GM19395 (cell line): Measurements from ENCODE around the gene PLEKHM1.

Experiments used
- ATAC-seq: cut with Tn5 transposase; IDR thresholded peaks from one replicate; pipeline ENCODE4 v1.9.1; 2021; ENCODE audit warnings: mild to moderate bottlenecking, moderate library complexity; ENCODE audit not compliant: unreplicated experiment

The PLEKHM1 gene

GRCh38 chr17:45427181-45427835, 63.2 kb downstream of the PLEKHM1 start:
- no peak for ATAC-seq

DNA sequence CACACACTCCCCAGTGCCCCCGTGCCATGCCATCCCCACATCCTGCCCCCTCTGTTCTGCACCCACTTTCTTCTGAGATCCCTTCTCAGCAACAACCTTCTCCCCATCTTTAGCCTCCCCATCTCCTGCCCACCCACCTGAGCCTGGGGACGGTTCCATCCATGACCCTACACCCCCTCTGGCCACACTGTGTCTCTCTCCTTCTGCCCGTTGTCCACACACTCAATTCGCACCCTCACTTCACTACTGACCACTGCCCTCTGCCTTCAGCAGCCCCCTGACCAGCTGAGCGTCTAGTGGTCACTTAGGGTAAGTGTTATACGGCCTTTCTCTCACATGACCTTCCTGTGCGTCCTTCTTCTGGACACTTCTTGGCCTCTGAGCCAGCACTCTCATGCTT, 64.0 kb downstream of the PLEKHM1 start:
- no peak for ATAC-seq

GRCh38 chr17:45425984-45426413, 64.5 kb downstream of the PLEKHM1 start:
- no peak for ATAC-seq

DNA sequence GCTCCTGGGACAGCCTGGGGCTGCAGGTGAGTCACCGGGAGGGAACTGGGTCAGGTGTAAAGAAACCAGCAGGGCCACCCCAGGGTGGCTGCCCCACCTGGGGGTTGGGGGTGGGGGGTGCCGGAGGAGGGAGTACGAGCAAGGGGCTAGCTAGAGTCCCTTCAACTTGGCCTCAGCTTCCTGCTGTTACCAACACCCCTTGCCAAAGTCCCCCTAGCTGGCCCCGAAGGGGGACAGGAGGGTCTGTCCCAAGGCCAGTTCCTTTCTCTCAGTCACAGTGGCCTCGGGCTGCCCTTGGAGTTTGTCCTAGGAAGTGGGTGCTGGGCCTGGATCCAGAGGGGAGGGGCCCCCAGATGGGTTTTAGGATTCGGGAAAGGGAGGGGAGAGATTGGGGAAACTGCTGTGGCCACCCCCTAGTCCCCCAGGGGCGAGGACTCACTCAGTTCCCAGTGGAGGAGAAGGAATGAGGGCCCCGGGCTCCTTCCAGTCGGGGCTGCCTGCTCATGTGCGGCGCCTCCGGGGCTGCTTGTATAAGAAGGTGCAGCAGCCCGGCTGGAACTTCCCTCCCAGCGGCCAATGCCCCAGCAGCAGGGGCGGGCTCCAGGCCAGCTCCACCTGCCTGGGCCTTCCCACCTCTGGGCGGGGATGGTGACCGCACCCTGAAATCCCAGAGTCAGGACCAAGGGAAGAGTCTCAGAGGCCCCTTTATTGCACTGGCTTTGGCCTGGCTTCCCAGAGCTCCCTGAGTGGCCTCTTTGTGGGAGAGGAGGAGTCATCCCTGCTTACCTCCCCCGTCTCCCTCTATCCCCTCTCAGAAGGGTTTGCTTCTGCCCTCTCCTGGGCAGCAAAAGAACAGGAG, 65.2 kb downstream of the PLEKHM1 start:
- no peak for ATAC-seq

DNA sequence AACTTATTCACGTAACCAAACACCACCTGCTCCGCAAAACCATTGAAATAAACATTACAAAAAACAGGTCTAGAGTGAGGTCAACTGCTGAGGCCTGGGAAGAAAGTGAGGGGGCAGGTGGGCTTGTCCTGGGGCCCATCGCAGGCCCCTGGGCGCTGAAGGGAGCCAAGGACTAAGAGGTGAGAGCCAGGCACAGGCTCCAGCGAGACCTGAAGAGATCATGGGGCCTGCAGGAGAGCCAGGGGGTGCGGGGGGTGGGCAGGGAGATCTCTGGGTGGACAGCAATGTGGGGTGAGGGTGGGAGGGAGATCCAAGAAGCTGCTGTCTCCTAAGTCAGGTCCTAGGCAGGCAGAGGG, 65.8 kb downstream of the PLEKHM1 start:
- ATAC-seq, result no peak

DNA sequence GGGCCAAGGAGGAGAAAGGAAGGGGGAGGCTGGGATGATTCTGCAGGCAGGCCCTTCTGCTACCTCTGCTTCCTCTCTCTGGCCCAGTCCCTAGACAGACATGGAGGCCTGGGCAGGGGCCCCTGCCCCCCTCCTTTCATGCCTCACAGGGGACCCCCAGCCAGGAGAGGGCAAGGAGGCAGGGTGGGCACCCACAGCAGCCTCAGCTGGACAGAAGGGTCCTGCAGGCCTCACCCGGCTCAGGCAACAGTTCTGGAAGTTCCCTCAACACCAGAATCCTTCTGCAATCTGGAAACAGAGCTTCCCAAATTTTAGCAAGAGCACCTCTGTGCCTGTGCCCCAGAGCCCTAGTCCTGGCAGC, 66.6 kb downstream of the PLEKHM1 start:
- ATAC-seq, result no peak

DNA sequence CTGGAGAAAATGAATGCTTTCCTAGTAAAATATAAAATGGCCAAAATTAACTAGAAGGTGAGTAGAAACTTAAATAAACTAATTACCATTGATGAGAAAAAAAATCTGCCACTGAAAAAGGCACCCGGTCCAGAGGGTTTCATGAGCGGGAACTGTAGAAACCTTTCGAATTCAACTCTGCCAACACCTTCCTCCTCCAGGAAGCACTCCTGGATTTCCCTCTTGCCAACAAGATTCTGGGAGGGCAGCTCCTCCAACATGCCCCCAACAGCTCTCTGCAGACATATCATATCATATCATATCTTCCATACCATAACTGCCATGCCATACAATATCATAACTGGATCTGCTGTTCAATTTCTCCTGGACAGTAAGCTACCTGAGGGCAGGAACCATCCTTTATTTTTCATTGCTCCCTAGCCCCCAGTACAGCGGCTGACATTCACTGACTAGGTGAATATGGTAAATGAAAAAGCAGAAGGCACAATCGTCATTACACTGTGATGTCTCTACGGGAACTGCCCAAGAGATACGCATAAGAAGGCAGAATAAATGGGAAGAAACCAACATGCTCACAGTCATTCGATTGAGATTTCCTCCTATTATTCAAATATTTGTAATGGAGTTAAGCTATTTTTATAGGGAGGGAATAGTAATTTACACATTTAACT, 67.1 kb downstream of the PLEKHM1 start:
- ATAC-seq, result no peak

- no peak for ATAC-seq
Observed at GRCh38 chr17:45414990-45415881, 75.3 kb downstream of the PLEKHM1 start.

DNA sequence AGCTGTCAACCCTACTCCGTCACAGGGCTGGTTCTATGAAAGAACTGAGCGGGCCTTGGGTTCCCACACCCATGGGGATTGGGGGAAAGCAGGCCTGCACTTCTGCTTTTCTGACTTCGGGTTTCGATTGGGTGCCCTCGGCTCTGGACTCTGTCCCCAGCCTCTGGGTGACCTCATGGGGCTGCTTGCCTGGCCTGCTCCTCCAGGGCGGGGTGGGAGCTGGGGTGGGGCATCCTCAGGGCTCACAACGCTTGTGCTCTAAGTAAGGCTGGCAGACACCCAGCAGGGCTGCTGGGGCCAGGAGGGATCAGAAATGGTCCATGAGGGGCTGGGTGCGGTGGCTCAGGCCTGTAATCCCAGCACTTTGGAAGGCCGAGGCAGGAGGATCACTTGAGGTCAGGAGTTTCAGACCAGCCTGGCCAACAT, 77.0 kb downstream of the PLEKHM1 start:
- ATAC-seq, result no peak

GRCh38 chr17:45411348-45412105, 79.0 kb downstream of the PLEKHM1 start:
- no peak for ATAC-seq

DNA sequence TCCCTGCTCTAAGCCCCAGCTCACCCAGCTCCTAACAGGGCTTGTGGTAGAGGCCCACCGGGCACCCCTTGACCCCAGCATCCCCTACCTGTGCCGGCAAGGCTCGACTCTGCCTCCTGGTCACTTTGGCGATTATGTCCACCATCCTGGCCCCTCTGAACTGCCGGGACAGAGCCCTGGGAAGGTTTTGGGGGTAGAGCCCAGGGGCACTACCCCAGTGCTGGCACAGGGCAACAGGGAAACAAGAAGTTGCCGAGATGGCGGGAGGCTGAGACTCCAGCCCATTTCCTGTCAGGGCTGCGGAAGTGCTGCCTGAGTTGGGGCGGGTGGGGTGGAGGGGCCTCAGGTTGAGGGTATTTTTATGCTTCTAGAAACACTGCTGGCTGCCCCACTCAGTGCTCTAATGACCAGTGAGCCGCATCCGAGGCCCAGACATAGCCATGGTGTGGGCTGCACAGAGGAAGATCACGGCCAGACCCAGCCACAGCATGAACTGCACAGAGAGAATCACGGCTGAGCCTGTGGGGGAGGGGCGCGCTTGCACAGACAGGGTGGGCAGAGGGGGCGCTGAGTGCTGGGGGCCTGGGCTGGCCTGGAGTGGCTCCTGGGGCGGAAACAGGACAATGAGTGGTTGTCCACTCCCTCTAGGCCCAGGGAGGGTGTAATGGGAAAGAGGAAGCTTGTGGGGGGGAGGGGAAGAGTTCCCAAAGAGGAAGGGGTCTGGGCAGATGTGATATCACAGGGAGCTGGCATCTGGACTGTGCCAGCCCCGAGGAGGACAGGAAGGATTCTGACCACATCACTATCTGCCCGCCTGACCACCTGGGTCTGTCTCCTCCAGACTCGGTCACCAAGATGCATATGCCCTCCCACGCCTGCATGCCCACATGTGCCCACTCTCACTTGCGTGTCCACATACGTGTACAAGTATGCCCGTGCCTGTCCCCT, 80.1 kb downstream of the PLEKHM1 start:
- ATAC-seq, result no peak

- ATAC-seq, result no peak
Observed at GRCh38 chr17:45409659-45410076, 80.9 kb downstream of the PLEKHM1 start.

GRCh38 chr17:45408611-45409421, 81.7 kb downstream of the PLEKHM1 start:
- no peak for ATAC-seq

GRCh38 chr17:45406107-45406506, 84.4 kb downstream of the PLEKHM1 start:
- no peak for ATAC-seq

- no peak for ATAC-seq
Observed at GRCh38 chr17:45405250-45406086, 85.1 kb downstream of the PLEKHM1 start.

GRCh38 chr17:45404870-45405249, 85.7 kb downstream of the PLEKHM1 start:
- no peak for ATAC-seq

DNA sequence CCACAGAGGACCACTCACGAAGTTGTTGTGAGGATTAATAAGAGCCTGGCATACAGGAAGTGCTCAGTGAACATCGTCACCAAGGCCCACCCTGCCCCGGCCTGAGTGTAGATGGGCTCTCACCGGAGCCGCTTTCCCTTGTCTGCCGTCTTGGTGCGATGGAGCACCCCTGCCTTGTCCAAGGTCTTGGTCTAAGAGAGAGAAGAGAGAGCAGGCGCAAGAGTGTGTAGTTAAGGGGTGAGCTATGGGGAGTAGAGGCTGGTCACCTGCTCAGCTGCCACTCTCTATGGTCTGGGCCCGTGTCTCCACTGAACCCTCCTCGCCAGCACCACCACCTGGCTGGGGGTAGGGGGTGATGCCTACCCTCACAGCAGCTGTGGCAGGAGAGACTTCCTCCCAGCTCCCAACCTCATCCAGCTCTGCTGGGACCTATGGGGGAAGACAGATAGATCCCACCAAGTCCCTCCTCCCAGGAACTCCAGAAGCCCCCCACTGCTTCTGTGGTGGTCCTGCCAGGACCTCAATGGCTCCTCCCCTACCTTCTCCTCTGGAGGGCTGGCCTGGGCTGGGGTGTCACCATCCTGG, 86.5 kb downstream of the PLEKHM1 start:
- ATAC-seq, result no peak
